GM21717 (cell line): Measurements from ENCODE around the gene BLTP2.
"Not testable (repeated sequence)": the region's sequence is repeated elsewhere in the genome, so short reads cannot be mapped to it uniquely, and the experiment has no call there.

Experiments used
- ATAC-seq: cut with Tn5 transposase; IDR thresholded peaks from one replicate; pipeline ENCODE4 v1.9.1; 2021; ENCODE audit warnings: mild to moderate bottlenecking, moderate library complexity; ENCODE audit not compliant: unreplicated experiment

BLTP2 gene

GRCh38 chr17:28648698-28649097, 3.7 kb upstream of the BLTP2 start:
- ATAC-seq = no peak

GRCh38 chr17:28646039-28646754, 1.2 kb upstream of the BLTP2 start:
- no peak for ATAC-seq

- ATAC-seq = no peak
Observed at GRCh38 chr17:28645576-28645939, 600 bp upstream of the BLTP2 start.

- peak; percentile 15 for ATAC-seq
Observed at GRCh38 chr17:28643983-28644786, 773 bp downstream of the BLTP2 start.

- no peak for ATAC-seq
Observed at GRCh38 chr17:28641579-28641978, 3.4 kb downstream of the BLTP2 start.

- no peak for ATAC-seq
Observed at GRCh38 chr17:28635506-28635905, 9.5 kb downstream of the BLTP2 start.

- ATAC-seq = no peak
Observed at GRCh38 chr17:28634206-28634865, 10.6 kb downstream of the BLTP2 start.

- ATAC-seq = no peak
Observed at GRCh38 chr17:28626818-28627217, 18.1 kb downstream of the BLTP2 start.

GRCh38 chr17:28624148-28624547, 20.8 kb downstream of the BLTP2 start:
- ATAC-seq = no peak

GRCh38 chr17:28623696-28624095, 21.3 kb downstream of the BLTP2 start:
- ATAC-seq = no peak

GRCh38 chr17:28622186-28622585, 22.8 kb downstream of the BLTP2 start:
- no peak for ATAC-seq

GRCh38 chr17:28620010-28620409, 24.9 kb downstream of the BLTP2 start:
- ATAC-seq = no peak

- no peak for ATAC-seq
Observed at GRCh38 chr17:28618464-28618863, 26.5 kb downstream of the BLTP2 start.

GRCh38 chr17:28616281-28616680, 28.7 kb downstream of the BLTP2 start:
- no peak for ATAC-seq

- no peak for ATAC-seq
Observed at GRCh38 chr17:28615260-28615940, 29.6 kb downstream of the BLTP2 start.

- no peak for ATAC-seq
Observed at GRCh38 chr17:28613931-28614381, 31.0 kb downstream of the BLTP2 start, which contains the start of gene RSKR. TSS of gene RSKR (minus strand) at chr17:28614185. CDS start at chr17:28614161, 24 bp downstream.

GRCh38 chr17:28612936-28613872, 31.8 kb downstream of the BLTP2 start:
- ATAC-seq = no peak

- no peak for ATAC-seq
Observed at GRCh38 chr17:28612531-28612930, 32.4 kb downstream of the BLTP2 start.

- no peak for ATAC-seq
Observed at GRCh38 chr17:28610376-28610775, 34.6 kb downstream of the BLTP2 start.

- ATAC-seq = not testable (repeated sequence)
Observed at GRCh38 chr17:28604031-28604430, 40.9 kb downstream of the BLTP2 start.
